Ovary (tissue), 10 donors: ENCODE results near the gene ATP6V1G3. TPM values are rescaled to one million over a fixed set of nuclear protein-coding genes. Genes with fewer than 3 reads are reported as not detected.
"Not testable (repeated sequence)": the region's sequence is repeated elsewhere in the genome, so short reads cannot be mapped to it uniquely, and the experiment has no call there.

ENCODE experiments used
- DNase-seq, 5 donors: peaks; one replicate each; pipeline ENCODE4 v3.0.0-alpha.2; 2019 to 2020
- H3K27ac ChIP-seq, 2 donors: fragments of 200-600 bp; one replicate each; pipeline versions ENCODE4 v1.5.1 to v1.8.0; 2019 to 2022
- H3K27me3 ChIP-seq: fragments of 200-600 bp; one replicate; pipeline ENCODE4 v1.8.0; 2022
- H3K36me3 ChIP-seq: fragments of 200-600 bp; sonication (generic); one replicate; pipeline ENCODE4 v1.5.1; 2019
- H3K4me1 ChIP-seq: one replicate; pipeline ENCODE4 v1.8.1; 2013; ENCODE audit warnings: mild to moderate bottlenecking, moderate library complexity; ENCODE audit not compliant: insufficient read depth
- H3K4me3 ChIP-seq: fragments of 200-600 bp; sonication (generic); one replicate; pipeline ENCODE4 v1.5.1; 2017
- H3K9me3 ChIP-seq, 2 donors: fragments of 200-600 bp in 1 of 2; sonication (generic) in 1 of 2; one replicate each; pipeline versions ENCODE4 v1.5.1 to v1.8.1; 2013 to 2019; ENCODE audit warnings: mild to moderate bottlenecking in 1 of 2, moderate library complexity in 1 of 2
- EP300 ChIP-seq: sonication (generic); formaldehyde crosslinking; IDR thresholded peaks from one replicate; pipeline ENCODE4 v1.6.1; 2017; ENCODE audit warnings: antibody characterized with exemption
- POLR2A ChIP-seq: fragments of 450-650 bp; IDR thresholded peaks from one replicate; pipeline ENCODE4 v1.6.1; 2017; ENCODE audit warnings: antibody characterized with exemption, mild to moderate bottlenecking, moderate library complexity
- WGBS, 3 donors: extraction: QIAGEN DNeasy Blood & Tissue Kit in 1 of 3; methylation state at CpG; one replicate each; pipeline versions ENCODE4 v1.1.5 to v1.1.7; 2013 to 2017; 5-methylcytosine and 5-hydroxymethylcytosine counted together
- intact Hi-C, 4 donors: fragments of 100-400 bp; cut with DNase I; formaldehyde crosslinking; loops; one replicate each; pipeline versions ENCODE4 v1.11.0 to v1.15.1; 2022 to 2023
- long read RNA-seq, 3 donors: library from polyadenylated mRNA in 2 of 3; unstranded in 2 of 3; transcript quantifications; one replicate each; pipeline ENCODE4 v2.0.0 and lab custom pipeline, GENCODE V29; 2021 to 2026
- polyA plus RNA-seq, 2 donors: library from polyadenylated mRNA; stranded (reverse); fragments of 200-250 nt in 1 of 2; fragments of 350-450 nt in 1 of 2; fragmentation: Illumina TruSeq in 1 of 2; extraction: RNeasy Lipid Tissue Mini Kit (QIAGEN cat#74804) in 1 of 2; gene quantifications; one replicate each; pipeline ENCODE4 v1.2.3, GENCODE V29; 2013 to 2014
- total RNA-seq, 7 donors: library from RNA; depleted of rRNA in 2 of 7; stranded (reverse); fragments of >200 nt in 2 of 7; fragmentation: NEBNext Ultra II Directional in 3 of 7; extraction: Animal tissue kit (Norgen Biotek cat#: 25700) in 3 of 7; gene quantifications; one replicate each; pipeline versions ENCODE4 v1.1.0 to v1.2.4, GENCODE V29; 2016 to 2023
- TF ChIP-seq, protein P1 (sequence below), 3 donors: fragments of 450-650 bp in 2 of 3; fragments of 200-600 bp in 1 of 3; IDR thresholded peaks; one replicate each; pipeline versions ENCODE4 v1.5.1 to v1.8.0; 2016 to 2022; ENCODE audit warnings: antibody characterized with exemption in 3 of 3, mild to moderate bottlenecking in 1 of 3
- donor health status: DM: no; HTN: no; CAD: no; lungs with moderate emphysema.
- donor health status: DM: no; HTN: no; CAD: no.
- donor health status: Bipolar disorder and iron deficiency.
- donor health status: DM: yes; HTN: yes; CAD: no.
- donor health status: DM: no; HTN: no; CAD: no.
- donor health status: DM: yes; HTN: yes; CAD: no.

The ATP6V1G3 gene, protein sequence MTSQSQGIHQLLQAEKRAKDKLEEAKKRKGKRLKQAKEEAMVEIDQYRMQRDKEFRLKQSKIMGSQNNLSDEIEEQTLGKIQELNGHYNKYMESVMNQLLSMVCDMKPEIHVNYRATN
- not detected for total RNA-seq
- polyA plus RNA-seq: not detected
- long read RNA-seq, donor 1: 0 reads
- long read RNA-seq, donor 2: 0 reads
- long read RNA-seq, donor 3: 0 reads

DNA sequence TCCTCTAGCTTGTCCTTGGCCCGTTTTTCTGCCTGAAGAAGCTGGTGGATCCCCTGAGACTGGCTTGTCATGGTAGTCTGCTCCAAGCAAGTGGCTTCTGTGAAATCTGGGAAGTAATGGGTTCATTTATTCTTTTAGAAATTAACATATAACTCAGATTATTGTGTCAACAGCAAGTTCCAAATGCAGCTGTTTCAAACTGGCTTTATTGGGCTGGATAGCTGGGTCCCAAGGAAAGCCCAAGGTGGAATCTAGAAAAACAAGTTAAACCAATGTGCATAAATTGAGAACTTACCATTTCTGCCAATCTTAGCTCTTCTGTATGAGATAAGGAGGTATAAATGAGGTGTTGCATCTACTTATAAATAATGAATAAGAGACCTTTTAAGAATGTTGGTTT lies at the start of gene ATP6V1G3:
Gene ATP6V1G3 (minus strand): TSS at position 101 of the 400 bp plus-strand sequence. CDS start 30 bp downstream, at position 71.
- H3K36me3 ChIP-seq: no peaks in the 10 kb centered on the region
- DNase-seq: no peak
- H3K4me1 ChIP-seq: no peaks in the 10 kb centered on the region
- H3K27me3 ChIP-seq: no peaks in the 10 kb centered on the region
- no peaks in the 10 kb centered on the region for H3K9me3 ChIP-seq
- TF ChIP-seq EP300: no peak
- WGBS, 3 donors: 81 to 91% (median 86%) methylated on average over 1 of the region's 1 CpG
- intact Hi-C loops: no loop called here
- no peak within 1 kb of the TSS for H3K4me3 ChIP-seq
- no peak within 1 kb of the TSS for H3K27ac ChIP-seq

DNA sequence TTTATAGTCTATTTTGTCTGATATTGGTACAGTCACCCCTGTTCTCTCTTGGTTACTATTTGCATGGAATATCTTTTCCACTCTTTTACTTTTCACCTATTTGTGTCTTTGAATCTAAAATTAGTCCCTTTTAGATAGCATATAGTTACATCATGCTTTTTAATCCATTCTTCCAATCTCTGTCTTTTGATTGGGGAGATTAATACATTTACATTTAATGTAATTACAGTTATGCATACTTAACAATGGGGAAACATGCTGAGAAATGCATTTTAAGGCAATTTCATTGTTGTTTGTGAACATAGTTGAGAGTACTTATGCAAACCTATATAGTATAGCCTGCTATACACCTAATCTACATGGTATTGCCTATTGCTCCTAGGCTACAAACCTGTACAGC lies 48.4 kb upstream of the ATP6V1G3 start:
- Histone ChIP-seq H3K4me3 (no peak overlapping the region), H3K27ac (no peak overlapping the region), H3K27me3 (no peaks in the 10 kb centered on the region), H3K9me3 (no peaks in the 10 kb centered on the region), H3K4me1 (no peaks in the 10 kb centered on the region), H3K36me3 (no peaks in the 10 kb centered on the region)
- no peak for DNase-seq
- intact Hi-C loops: no loop called here
- TF ChIP-seq EP300 (no peak), POLR2A (no peak)
- TF ChIP-seq, protein P1, sequence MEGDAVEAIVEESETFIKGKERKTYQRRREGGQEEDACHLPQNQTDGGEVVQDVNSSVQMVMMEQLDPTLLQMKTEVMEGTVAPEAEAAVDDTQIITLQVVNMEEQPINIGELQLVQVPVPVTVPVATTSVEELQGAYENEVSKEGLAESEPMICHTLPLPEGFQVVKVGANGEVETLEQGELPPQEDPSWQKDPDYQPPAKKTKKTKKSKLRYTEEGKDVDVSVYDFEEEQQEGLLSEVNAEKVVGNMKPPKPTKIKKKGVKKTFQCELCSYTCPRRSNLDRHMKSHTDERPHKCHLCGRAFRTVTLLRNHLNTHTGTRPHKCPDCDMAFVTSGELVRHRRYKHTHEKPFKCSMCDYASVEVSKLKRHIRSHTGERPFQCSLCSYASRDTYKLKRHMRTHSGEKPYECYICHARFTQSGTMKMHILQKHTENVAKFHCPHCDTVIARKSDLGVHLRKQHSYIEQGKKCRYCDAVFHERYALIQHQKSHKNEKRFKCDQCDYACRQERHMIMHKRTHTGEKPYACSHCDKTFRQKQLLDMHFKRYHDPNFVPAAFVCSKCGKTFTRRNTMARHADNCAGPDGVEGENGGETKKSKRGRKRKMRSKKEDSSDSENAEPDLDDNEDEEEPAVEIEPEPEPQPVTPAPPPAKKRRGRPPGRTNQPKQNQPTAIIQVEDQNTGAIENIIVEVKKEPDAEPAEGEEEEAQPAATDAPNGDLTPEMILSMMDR (IDR thresholded peaks at IDR 0.05): no peak

DNA sequence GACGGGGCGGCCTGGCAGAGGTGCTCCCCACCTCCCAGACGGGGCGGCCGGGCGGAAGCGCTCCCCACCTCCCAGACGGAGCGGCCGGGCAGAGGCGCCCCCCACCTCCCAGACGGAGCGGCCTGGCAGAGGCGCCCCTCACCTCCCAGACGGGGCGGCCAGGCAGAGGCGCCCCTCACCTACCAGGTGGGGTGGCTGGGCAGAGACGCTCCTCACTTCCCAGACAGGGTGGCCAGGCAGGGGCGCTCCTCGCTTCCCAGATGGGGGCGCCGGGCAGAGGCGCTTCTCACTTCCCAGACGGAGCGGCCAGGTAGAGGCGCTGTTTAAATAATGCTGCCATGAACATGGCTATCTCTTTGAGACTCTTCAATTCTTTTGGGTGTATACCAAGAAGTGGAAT lies 43.7 kb upstream of the ATP6V1G3 start:
- Histone ChIP-seq H3K36me3 (no peaks in the 10 kb centered on the region), H3K27me3 (no peaks in the 10 kb centered on the region), H3K4me3 (no peak overlapping the region), H3K9me3 (no peaks in the 10 kb centered on the region), H3K27ac (no peak overlapping the region), H3K4me1 (no peaks in the 10 kb centered on the region)
- no peak for DNase-seq
- intact Hi-C loops: no loop called here
- 92 to 96% (median 94%) methylated on average over 26 of the region's 26 CpGs for WGBS, 3 donors
- TF ChIP-seq POLR2A (no peak), EP300 (no peak)

DNA sequence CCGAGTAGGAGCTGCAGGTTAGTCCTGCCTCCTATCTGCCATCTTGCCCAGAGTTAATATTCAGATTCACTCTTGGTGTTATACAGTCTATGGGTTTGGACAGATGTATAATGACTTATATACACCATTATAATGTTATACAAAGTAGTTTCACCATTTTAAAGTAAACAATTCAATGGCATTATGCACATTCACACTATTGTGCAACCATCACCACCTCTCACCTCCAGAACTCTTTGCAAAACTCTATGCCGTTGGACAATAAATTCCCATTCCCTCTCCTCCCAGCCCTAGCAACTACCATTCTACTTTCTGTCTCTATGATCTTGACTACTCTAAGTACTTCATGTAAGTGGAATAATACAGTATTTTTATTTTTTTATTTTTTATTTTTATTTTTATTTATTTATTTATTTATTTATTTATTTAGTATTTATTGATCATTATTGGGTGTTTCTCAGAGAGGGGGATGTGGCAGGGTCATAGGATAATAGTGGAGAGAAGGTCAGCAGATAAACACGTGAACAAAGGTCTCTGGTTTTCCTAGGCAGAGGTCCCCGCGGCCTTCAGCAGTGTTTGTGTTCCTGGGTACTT lies 42.8 kb upstream of the ATP6V1G3 start:
- DNase-seq, intact Hi-C loops: not testable (repeated sequence)

DNA sequence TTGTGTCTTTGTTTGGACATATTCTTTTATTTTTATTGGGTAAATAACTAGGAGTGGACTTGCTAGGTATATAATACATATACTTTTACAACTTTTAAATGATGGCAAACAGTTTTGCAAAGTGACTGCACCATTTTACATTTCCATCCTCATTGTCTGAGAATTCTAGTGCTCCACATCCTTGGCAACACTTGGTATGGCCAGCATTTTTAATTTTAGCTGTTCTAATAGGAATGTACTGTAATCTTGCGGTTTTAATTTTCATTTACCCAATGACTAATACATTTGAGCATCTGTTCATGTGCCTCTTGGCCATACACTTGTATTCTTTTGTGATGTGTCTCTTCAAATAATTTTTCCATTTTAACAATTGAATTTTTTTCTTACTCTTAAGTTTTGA lies 37.0 kb upstream of the ATP6V1G3 start:
- TF ChIP-seq POLR2A (no peak), EP300 (no peak)
- TF ChIP-seq, protein P1 (IDR thresholded peaks at IDR 0.05): no peak
- DNase-seq: no peak
- H3K27ac ChIP-seq: no peak overlapping the region
- intact Hi-C loops: no loop called here
- H3K36me3 ChIP-seq: no peaks in the 10 kb centered on the region
- no peak overlapping the region for H3K4me3 ChIP-seq
- no peaks in the 10 kb centered on the region for H3K9me3 ChIP-seq
- H3K27me3 ChIP-seq: no peaks in the 10 kb centered on the region
- H3K4me1 ChIP-seq: no peaks in the 10 kb centered on the region
- 76 to 90% (median 79%) methylated on average over 1 of the region's 1 CpG for WGBS, 3 donors

More for the DNA sequence above, 42.8 kb upstream of the ATP6V1G3 start:
- not testable (repeated sequence) for H3K4me3 ChIP-seq, H3K9me3 ChIP-seq, H3K4me1 ChIP-seq, H3K36me3 ChIP-seq, H3K27me3 ChIP-seq, H3K27ac ChIP-seq
- 75 to 89% (median 83%) methylated on average over 5 of the region's 5 CpGs for WGBS, 3 donors
